Activated T-cell treated with anti-CD3 and anti-CD28 coated beads for 4 hours (primary cell): ENCODE data around the gene PITPNM3.
"Not testable (repeated sequence)": the region's sequence is repeated elsewhere in the genome, so short reads cannot be mapped to it uniquely, and the experiment has no call there.

Experiments
- DNase-seq: peaks from one replicate; pipeline ENCODE4 v3.0.0-alpha.2; 2020

PITPNM3 gene

DNA sequence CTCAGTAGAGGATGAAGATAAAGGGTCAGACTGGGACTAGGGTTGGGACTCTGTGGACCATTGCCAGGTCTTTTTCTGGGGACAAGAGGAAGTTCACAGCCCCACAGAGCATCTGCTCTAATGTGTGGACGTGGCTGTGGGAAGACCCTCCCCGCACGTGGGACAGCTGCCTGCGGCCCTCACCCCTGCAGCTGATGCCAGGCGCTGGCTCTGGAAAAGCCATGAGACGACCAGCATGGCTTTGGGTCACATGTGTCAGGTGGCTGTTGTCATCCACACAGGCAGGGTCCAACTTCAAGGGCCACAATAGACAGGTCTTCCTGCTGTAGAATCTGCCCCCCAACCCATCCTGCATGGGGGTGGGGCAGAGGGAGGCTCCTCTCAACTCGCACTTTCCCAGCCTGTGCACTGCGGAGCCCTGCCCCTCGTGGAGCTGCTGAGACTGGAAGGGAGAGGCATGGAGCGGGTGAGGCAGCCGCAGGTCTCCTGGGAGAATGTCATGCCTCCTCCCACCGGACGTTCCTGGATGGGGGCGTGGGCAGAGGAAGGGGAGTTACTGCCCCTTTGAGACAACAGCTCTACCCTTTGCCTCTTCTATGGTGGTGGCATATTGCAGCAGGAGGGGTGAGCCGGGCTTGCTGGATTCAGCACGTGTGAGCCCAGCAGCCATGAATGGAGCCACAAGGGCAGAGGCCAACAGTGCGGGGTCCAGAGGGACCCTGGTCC lies 58.7 kb downstream of the PITPNM3 start:
- DNase-seq, result no peak

- no peak for DNase-seq
Observed at GRCh38 chr17:6496640-6497441, 59.5 kb downstream of the PITPNM3 start.

DNA sequence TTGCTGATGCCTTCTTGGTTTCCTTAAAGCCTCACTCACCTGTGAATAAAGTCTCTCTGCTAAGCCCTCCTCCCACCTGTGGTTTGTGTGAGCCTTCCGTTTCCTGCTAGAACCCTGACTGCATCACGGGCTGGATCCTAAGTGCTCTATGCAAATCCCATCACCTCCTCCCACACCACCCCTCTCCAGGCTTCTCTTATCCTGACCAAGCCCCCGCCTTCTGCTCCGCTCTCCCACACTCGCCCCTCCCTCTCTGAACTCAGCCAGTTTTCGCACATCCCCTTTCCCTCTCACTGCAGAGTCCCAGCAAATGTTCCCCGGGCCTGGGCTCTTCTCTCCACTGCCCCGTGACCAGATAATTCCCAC lies 60.3 kb downstream of the PITPNM3 start:
- no peak for DNase-seq

- DNase-seq, result no peak
Observed at GRCh38 chr17:6495450-6496115, 60.8 kb downstream of the PITPNM3 start.

DNA sequence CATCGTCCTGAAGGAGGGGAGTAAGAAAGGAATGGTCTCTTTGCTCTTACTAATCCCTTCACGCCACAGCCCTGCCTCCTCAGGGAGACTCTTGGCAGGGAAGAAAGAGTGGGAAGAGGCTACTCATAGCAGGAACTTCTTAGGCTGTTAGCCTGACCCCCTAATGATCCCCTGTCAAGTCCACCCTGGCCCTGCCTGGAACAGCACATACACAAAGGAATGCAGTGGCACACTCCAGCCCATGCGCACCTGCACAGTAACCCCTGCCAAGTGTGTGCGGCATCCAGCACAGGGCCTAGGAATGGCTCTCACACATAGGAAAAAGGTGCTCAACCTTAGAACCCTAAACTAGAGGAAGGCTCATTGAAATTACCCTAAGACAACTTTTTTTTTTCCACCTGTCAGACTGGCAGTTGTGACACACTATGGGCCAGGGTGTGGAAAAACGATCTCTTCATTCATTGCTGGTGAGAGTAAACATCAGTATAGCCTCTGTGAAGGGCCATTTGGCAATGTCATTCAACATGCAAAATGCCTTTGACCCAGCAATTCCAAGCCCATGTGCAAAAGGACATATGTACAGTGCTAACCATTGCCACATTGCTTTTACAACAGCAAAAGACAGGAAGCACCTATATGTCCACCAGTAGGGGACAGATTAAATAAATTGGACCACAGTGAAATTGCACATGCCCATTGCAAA lies 62.0 kb downstream of the PITPNM3 start:
- no peak for DNase-seq

DNA sequence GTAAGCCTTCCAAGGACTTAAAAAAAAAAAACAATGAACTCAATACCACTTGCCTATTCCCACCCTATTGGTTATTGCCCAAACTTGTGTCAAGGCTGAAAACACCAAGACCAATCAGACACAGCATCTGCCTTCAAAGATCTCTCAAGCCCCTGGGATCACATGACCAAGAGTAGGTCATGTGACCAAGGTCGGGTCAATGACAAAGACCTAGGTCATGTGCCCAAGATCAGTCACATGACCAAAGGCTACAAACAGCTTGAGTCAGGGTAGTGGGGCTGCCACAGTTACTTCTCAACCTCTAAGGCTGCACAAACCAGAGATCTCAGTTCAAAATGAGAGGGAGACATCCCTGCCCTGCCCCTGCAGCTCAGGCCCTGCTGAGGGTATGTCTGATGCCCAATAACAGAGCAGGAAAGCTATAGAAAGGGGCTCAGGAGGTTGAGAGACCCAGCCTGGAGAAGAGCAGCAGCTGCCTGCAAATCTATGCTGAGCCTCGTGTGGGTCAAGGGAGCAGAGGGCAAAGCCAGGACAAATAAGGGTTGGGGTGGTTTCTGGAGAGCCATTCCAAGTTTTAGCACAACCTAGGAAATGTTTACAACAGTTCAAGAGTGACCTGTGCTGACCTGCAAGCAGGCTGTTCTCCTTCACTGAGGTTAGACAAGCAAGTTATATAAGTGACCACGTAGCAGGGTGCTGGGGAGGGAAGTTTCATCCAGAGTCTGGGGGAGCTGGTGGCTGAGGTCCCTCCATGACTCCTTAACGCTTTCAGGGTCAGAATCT lies 63.3 kb downstream of the PITPNM3 start:
- DNase-seq, result no peak

DNA sequence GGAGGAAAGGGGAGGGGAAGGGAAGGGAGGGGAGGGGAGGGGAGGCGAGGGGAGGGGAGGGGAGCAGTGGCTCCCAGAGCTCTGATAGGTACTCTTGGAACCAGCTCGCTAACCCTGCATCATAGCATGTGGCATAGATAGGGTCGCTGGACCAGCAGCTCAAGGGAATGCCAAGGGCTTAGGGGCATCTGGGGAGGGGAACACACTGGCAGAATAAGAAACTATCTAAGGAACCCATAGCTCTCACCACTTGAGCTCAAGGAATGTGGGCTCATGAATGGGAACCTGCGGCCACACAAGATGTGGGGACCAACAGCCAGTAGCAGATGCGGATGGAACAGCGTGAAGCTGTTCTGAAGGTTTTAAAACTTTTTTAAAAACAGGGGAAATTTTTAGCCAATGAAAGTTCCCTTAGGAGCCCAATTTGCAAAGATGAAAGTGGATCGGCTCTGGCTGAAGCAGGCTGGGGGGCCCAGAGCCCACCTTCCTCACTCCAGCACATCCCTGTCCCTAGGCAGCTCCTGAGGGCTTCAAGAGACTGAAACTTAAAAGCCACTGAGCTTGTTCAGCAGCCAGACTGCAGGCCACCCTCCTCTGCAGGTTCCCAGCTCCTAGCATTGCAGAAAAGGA lies 65.2 kb downstream of the PITPNM3 start:
- no peak for DNase-seq

GRCh38 chr17:6489016-6489550 lies 67.3 kb downstream of the PITPNM3 start:
- DNase-seq, result no peak

GRCh38 chr17:6488008-6488539 lies 68.3 kb downstream of the PITPNM3 start:
- no peak for DNase-seq

GRCh38 chr17:6487251-6488007 lies 68.9 kb downstream of the PITPNM3 start:
- DNase-seq, result no peak

DNA sequence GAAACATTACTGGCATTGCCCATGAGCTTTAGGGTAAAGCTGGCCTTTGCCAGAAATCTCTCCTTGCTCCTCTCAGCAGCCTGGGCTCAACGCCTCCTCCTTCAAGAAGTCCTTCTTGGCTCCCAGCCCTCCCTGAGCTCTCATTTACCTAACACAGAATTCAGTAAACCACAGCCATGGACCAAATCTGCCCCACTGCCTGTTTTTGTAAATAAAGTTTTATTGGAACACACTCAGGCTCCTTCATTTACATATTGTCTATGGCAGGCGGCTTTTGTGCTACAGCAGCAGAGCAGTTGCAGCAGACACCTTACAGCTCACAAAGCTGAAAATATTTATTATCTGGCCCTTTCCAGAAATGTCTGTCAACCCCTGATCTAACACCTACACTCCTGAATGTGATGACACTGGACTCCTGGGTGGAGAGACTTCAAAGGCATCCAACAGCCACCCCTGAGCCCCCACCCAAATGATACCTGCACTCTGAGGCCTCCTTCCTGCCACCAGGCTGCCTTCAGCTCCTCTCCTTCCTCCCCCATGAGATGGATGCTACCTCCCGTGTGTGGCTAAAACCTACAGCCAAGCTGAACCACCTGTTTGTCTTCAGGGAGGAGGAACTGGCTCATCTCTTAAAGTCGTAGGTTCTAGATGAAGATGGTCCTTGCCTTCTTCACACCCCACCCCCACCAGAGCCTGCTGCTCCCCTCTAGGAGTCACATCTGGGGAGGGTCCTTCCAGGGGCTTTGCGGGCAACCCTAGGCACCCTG lies 70.5 kb downstream of the PITPNM3 start:
- no peak for DNase-seq

GRCh38 chr17:6483507-6483906 lies 72.8 kb downstream of the PITPNM3 start:
- no peak for DNase-seq

GRCh38 chr17:6482796-6483195 lies 73.6 kb downstream of the PITPNM3 start:
- DNase-seq, result not testable (repeated sequence)

- no peak for DNase-seq
Observed at GRCh38 chr17:6482105-6482455, 74.3 kb downstream of the PITPNM3 start.

DNA sequence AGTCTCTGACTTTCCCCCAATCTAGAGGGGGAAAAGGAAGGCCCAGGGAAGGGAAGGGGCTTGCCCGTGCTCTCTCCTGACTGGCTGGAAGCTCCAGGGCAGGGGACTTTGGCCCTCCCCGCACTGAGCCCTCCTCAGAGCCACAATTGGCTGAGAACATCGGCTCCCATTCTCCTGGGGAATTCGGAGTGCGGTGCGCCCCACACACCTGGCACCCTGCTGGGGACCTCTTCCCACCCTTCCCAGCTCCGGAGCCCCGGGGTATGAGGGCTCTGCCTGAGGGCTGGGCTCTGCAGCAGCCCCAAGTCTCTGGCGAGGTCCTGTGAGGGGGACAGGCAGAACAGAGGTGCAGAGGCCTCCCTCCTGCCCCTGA lies 76.1 kb downstream of the PITPNM3 start:
- DNase-seq, result no peak

DNA sequence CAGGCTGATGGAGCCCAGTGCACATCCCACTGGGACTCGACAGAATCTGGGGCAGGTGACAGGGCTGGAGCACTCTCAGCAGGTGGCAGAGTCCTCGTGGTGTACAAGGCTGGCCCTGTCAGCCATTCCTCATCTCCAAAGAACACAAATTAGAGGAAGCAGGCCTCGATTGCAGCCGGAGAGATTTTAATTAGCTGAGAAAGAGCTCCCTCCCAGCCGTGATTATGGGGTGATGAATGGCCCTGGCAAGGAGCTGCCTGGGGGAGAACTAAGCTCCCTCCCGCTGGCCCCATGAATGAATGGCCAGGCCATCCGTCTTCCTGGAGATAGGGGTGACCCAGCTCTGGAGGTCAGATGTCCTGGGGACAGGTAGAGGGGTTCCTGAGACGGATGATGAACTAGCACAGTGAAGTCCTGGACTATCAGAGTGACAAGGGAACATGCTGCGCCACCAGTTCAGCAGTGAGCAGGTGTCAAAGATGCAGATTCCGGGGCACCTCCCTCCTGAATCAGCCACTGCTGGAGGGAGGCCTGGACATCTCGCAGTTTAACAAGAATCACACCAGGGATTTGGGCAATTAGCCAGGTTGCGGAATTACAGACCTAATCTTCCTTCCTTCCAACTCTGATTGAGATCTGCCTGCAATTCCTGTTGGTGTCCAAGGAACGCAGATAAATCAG lies 76.6 kb downstream of the PITPNM3 start:
- DNase-seq, result no peak

DNA sequence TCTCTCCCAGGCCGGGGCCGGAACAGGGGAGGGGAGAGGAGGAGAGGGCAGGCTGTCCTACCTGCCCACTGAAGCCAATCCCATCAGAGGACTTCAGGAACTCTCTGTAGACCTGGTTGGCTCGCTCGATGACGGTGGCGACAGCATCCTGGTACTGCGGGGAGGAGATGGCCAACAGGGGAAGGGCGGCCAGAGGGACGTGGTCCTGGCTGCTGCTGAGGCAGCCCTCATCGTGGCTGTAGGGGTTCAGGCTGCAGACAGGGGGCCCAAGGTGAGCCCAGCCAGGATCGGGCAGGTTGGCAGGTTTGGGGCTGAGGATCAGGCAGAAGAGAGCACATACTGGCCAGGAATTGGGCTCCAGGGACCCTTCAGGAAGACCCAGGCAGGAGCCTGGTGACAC lies 77.9 kb downstream of the PITPNM3 start:
- no peak for DNase-seq

- no peak for DNase-seq
Observed at GRCh38 chr17:6477831-6478383, 78.4 kb downstream of the PITPNM3 start.

DNA sequence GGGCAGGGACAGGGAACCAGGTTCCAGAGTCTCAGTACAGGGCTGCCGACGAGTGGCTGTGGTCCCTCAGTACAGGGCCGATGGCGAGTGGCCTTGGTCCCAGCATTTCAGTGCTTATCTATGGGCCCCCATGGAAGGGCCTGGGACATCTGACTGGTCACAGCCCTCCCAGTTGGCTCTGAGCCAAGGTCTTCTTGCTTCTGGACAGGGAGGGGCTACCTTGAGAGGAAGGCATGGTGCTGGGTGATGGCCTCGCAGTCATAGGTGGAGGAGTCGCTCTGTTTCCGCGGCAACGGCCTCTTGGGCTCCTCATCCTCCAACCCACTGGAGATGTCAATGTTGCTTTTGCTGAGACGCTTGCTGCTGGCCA lies 79.6 kb downstream of the PITPNM3 start:
- no peak for DNase-seq
